GM23338 (cell line): Measurements from ENCODE around the gene GPR31. TPM values are rescaled to one million over a fixed set of nuclear protein-coding genes. Genes with fewer than 3 reads are reported as not detected.

Experiments
- ATAC-seq: fragments of 200-7000 bp; cut with Tn5 transposase; 3 replicates; pipeline ENCODE4 v1.9.1; 2020
- DNase-seq: peaks from one replicate; pipeline ENCODE4 v3.0.0-alpha.2; 2015; ENCODE audit warnings: low spot score
- H2AFZ ChIP-seq: fragments of 200-600 bp; sonication (generic); 2 replicates; pipeline ENCODE4 v1.8.0; 2016; ENCODE audit warnings: antibody characterized with exemption, mild to moderate bottlenecking, moderate library complexity
- H3F3A ChIP-seq: fragments of 200-600 bp; sonication (generic); replicated peaks from 2 replicates; pipeline ENCODE4 v1.8.0; 2017; ENCODE audit warnings: antibody characterized with exemption, mixed run types, low read depth
- H3K27ac ChIP-seq: fragments of 200-600 bp; sonication (generic); 2 replicates; pipeline ENCODE4 v1.6.1; 2016; ENCODE audit warnings: low read depth
- H3K27me3 ChIP-seq: fragments of 200-600 bp; sonication (generic); 2 replicates; pipeline ENCODE4 v1.8.0; 2016; ENCODE audit warnings: mild to moderate bottlenecking, mixed run types, moderate library complexity; ENCODE audit not compliant: insufficient read depth
- H3K36me3 ChIP-seq: fragments of 200-600 bp; sonication (generic); 2 replicates; pipeline ENCODE4 v1.8.0; 2016; ENCODE audit warnings: mild to moderate bottlenecking; ENCODE audit not compliant: insufficient read depth
- H3K4me1 ChIP-seq: fragments of 200-600 bp; sonication (generic); 2 replicates; pipeline ENCODE4 v1.8.0; 2016; ENCODE audit warnings: mild to moderate bottlenecking, moderate library complexity; ENCODE audit not compliant: insufficient read depth
- H3K4me2 ChIP-seq: fragments of 200-600 bp; sonication (generic); 2 replicates; pipeline ENCODE4 v1.7.1; 2017; ENCODE audit warnings: mixed run types
- H3K4me3 ChIP-seq: fragments of 200-600 bp; sonication (generic); 2 replicates; pipeline ENCODE4 v1.6.1; 2016; ENCODE audit warnings: mixed run types
- H3K79me2 ChIP-seq: fragments of 200-600 bp; sonication (generic); replicated peaks from 2 replicates; pipeline ENCODE4 v1.8.0; 2017; ENCODE audit warnings: mild to moderate bottlenecking; ENCODE audit not compliant: insufficient read depth
- H3K9me2 ChIP-seq: fragments of 200-600 bp; sonication (generic); 2 replicates; pipeline ENCODE4 v1.8.0; 2017; ENCODE audit not compliant: insufficient read depth
- H4K20me1 ChIP-seq: fragments of 200-600 bp; sonication (generic); replicated peaks from 2 replicates; pipeline ENCODE4 v1.8.0; 2017; ENCODE audit warnings: mild to moderate bottlenecking; ENCODE audit not compliant: insufficient read depth
- H3K27ac Mint-ChIP-seq: 2 replicates; pipeline ENCODE4 v1.8.0; 2020; ENCODE audit warnings: inconsistent platforms, mild to moderate bottlenecking, moderate library complexity, mixed read lengths
- H3K27me3 Mint-ChIP-seq: 3 replicates; pipeline ENCODE4 v1.8.0; 2022; ENCODE audit warnings: low read depth, mild to moderate bottlenecking, moderate library complexity, mixed read lengths, inconsistent platforms; ENCODE audit not compliant: insufficient read depth, poor library complexity
- H3K36me3 Mint-ChIP-seq: 3 replicates; pipeline ENCODE4 v1.8.0; 2021; ENCODE audit warnings: low read depth, mild to moderate bottlenecking, inconsistent platforms, moderate library complexity, mixed read lengths
- H3K4me1 Mint-ChIP-seq: 3 replicates; pipeline ENCODE4 v1.8.0; 2020; ENCODE audit warnings: mild to moderate bottlenecking, inconsistent platforms, mixed read lengths
- H3K4me3 Mint-ChIP-seq: 3 replicates; pipeline ENCODE4 v1.8.0; 2021; ENCODE audit warnings: moderate library complexity, mild to moderate bottlenecking, inconsistent platforms, mixed read lengths
- H3K9me3 Mint-ChIP-seq: 3 replicates; pipeline ENCODE4 v1.8.0; 2020; ENCODE audit warnings: moderate library complexity, mild to moderate bottlenecking, inconsistent platforms, mixed read lengths
- CREB1 ChIP-seq: fragments of 250-450 bp; sonication (Bioruptor Pico); IDR thresholded peaks from 2 replicates; pipeline ENCODE4 v1.5.0; 2020; ENCODE audit warnings: low read depth, mild to moderate bottlenecking, moderate library complexity
- CTCF ChIP-seq, 2 experiments: fragments of 200-600 bp in 1 of 2; sonication (generic) in 1 of 2; conservative IDR thresholded peaks; 2 replicates each; pipeline versions ENCODE4 v1.5.1 to v1.6.1; 2016 to 2017; ENCODE audit warnings: antibody characterized with exemption in 2 of 2, low read depth in 2 of 2, mild to moderate bottlenecking in 2 of 2, moderate library complexity in 1 of 2
- ETS1 ChIP-seq: IDR thresholded peaks from 2 replicates; pipeline ENCODE4 v1.6.1; 2016; ENCODE audit warnings: antibody characterized with exemption
- EZH2 ChIP-seq: fragments of 200-600 bp; sonication (generic); IDR thresholded peaks from one replicate; pipeline ENCODE4 v1.8.0; 2017; ENCODE audit warnings: antibody characterized with exemption, mild to moderate bottlenecking, low read depth; ENCODE audit not compliant: unreplicated experiment
- EZH2phosphoT487 ChIP-seq: fragments of 200-600 bp; sonication (generic); IDR thresholded peaks from one replicate; pipeline ENCODE4 v1.8.1; 2018; ENCODE audit warnings: antibody characterized with exemption; ENCODE audit not compliant: unreplicated experiment
- JUNB ChIP-seq: IDR thresholded peaks from one replicate; pipeline ENCODE4 v1.6.1; 2016; ENCODE audit warnings: antibody characterized with exemption; ENCODE audit not compliant: unreplicated experiment
- POLR2AphosphoS5 ChIP-seq: IDR thresholded peaks from 2 replicates; pipeline ENCODE4 v1.6.1; 2016; ENCODE audit warnings: antibody characterized with exemption, low read depth
- REST ChIP-seq: IDR thresholded peaks from one replicate; pipeline ENCODE4 v1.6.1; 2018; ENCODE audit warnings: antibody characterized with exemption; ENCODE audit not compliant: unreplicated experiment
- STAT1 ChIP-seq: IDR thresholded peaks from one replicate; pipeline ENCODE4 v1.6.1; 2016; ENCODE audit warnings: antibody characterized with exemption; ENCODE audit not compliant: unreplicated experiment
- ZNF114 ChIP-seq: fragments of 250-450 bp; sonication (Bioruptor Pico); IDR thresholded peaks from 2 replicates; pipeline ENCODE4 v1.5.0; 2020; ENCODE audit warnings: mild to moderate bottlenecking, moderate library complexity
- ZNF331 ChIP-seq: fragments of 250-450 bp; sonication (Bioruptor Pico); IDR thresholded peaks from 2 replicates; pipeline ENCODE4 v1.5.0; 2020; ENCODE audit warnings: low read depth, mild to moderate bottlenecking, moderate library complexity
- ZNF462 ChIP-seq: fragments of 250-450 bp; sonication (Bioruptor Pico); IDR thresholded peaks from 2 replicates; pipeline ENCODE4 v1.5.0; 2020; ENCODE audit warnings: mild to moderate bottlenecking, moderate library complexity
- polyA plus RNA-seq: library from polyadenylated mRNA; unstranded; fragments of >200 nt; fragmentation: Nextera tagmentation; extraction: Ambion mirVana; gene quantifications from 2 replicates; pipeline ENCODE4 v1.2.1, GENCODE V29; 2016
- total RNA-seq: library from RNA; depleted of rRNA; stranded (reverse); fragments of >200 nt; shearing (Covaris generic); gene quantifications from 2 replicates; pipeline ENCODE4 v1.2.3, GENCODE V29; 2014

GPR31 gene
- total and polyA plus RNA-seq, 2 experiments from 2014 or later, result not detected

DNA sequence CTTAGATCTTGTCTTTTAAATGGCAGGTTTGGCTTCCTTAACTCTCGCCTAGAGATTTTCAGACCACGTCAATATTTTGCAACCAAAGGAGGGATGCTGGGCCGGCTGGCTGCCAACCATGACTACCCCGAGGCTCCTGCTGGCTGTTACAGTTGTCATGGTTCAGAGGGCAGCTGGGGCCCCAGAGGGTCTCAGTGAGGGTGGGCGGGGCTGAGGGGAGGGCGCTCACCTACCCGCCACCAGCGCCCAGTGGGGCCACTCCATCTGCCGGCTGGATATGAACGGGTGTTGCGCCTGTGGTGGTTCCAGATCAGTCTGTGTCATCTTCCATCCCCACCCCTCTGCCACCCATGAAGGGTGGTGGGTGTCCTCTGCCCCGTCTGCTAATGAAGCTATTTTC lies 12.3 kb downstream of the GPR31 start (continued):
- TF ChIP-seq ZNF114, result no peak
- no peak for TF ChIP-seq CREB1
- no peak for TF ChIP-seq REST
- TF ChIP-seq ETS1, result no peak
- no peak for TF ChIP-seq POLR2AphosphoS5

- ATAC-seq (no peak), DNase-seq (no peak)
- H3K36me3 ChIP-seq, result no peaks in the 10 kb centered on the region
- H3F3A ChIP-seq, result no peaks in the 10 kb centered on the region; the same call in 1 of the 2 replicates
- H3K36me3 Mint-ChIP-seq, result peaks cover 8% of the 10 kb centered on the region; the same call in 1 of the 3 replicates
- H3K27ac Mint-ChIP-seq, result no peak overlapping the region
- peaks cover 5% of the 10 kb centered on the region; the same call in 1 of the 2 replicates for H3K27me3 ChIP-seq
- H2AFZ ChIP-seq, result no peak overlapping the region
- H3K4me1 Mint-ChIP-seq, result peaks cover 44% of the 10 kb centered on the region
- no peak overlapping the region for H3K4me3 ChIP-seq
- peaks cover 51% of the 10 kb centered on the region for H3K4me1 ChIP-seq
- H3K27me3 Mint-ChIP-seq, result peaks cover 16% of the 10 kb centered on the region
- H3K4me2 ChIP-seq, result no peak overlapping the region
- no peaks in the 10 kb centered on the region for H4K20me1 ChIP-seq
- peaks cover 7% of the 10 kb centered on the region for H3K9me3 Mint-ChIP-seq
- H3K79me2 ChIP-seq, result no peaks in the 10 kb centered on the region
- H3K9me2 ChIP-seq, result no peaks in the 10 kb centered on the region
- H3K27ac ChIP-seq, result no peak overlapping the region
- no peak overlapping the region for H3K4me3 Mint-ChIP-seq
- TF ChIP-seq JUNB (no peak), CREB1 (no peak), EZH2 (no peak), POLR2AphosphoS5 (no peak), EZH2phosphoT487 (no peak), STAT1 (no peak), ZNF462 (CRISPR knock-in tag) (no peak), ZNF331 (no peak), ZNF114 (no peak), CTCF (conservative IDR thresholded peaks at IDR 0.05; ENCODE audit: low read depth in 2 of 2) (no peak), ETS1 (no peak)
Observed at GRCh38 chr6:167143041-167143440, 14.7 kb downstream of the GPR31 start.
